WTC11 (cell line): ENCODE data around the gene PHYHD1. TPM values are rescaled to one million over a fixed set of nuclear protein-coding genes. Genes with fewer than 3 reads are reported as not detected.

Experiments used
- E2F5 ChIP-seq: sonication (generic); formaldehyde crosslinking; IDR thresholded peaks from 2 replicates; pipeline ENCODE4 v1.8.1; 2022; ENCODE audit warnings: mild to moderate bottlenecking, moderate library complexity, missing genetic modification reagents
- EMX1 ChIP-seq: fragments of 250-450 bp; sonication (Bioruptor Pico); IDR thresholded peaks from 2 replicates; pipeline ENCODE4 v1.8.0; 2021; ENCODE audit warnings: mild to moderate bottlenecking
- ERG ChIP-seq: fragments of 250-450 bp; sonication (Bioruptor Pico); IDR thresholded peaks from 2 replicates; pipeline ENCODE4 v1.8.0; 2021; ENCODE audit warnings: mild to moderate bottlenecking
- MXD4 ChIP-seq: fragments of 250-450 bp; sonication (Bioruptor Pico); IDR thresholded peaks from 2 replicates; pipeline ENCODE4 v1.8.0; 2021; ENCODE audit warnings: mild to moderate bottlenecking, moderate library complexity, borderline replicate concordance
- MYBL2 ChIP-seq: sonication (generic); formaldehyde crosslinking; IDR thresholded peaks from 2 replicates; pipeline ENCODE4 v1.8.1; 2023; ENCODE audit warnings: mild to moderate bottlenecking, moderate library complexity, missing genetic modification reagents
- PRRX2 ChIP-seq: fragments of 250-450 bp; sonication (Bioruptor Pico); IDR thresholded peaks from 2 replicates; pipeline ENCODE4 v1.8.0; 2021; ENCODE audit warnings: mild to moderate bottlenecking
- SOX15 ChIP-seq: fragments of 250-450 bp; sonication (Bioruptor Pico); IDR thresholded peaks from 2 replicates; pipeline ENCODE4 v1.9.0; 2021; ENCODE audit warnings: mild to moderate bottlenecking
- TEAD4 ChIP-seq: sonication (generic); formaldehyde crosslinking; IDR thresholded peaks from 2 replicates; pipeline ENCODE4 v1.8.0; 2022; ENCODE audit warnings: mild to moderate bottlenecking, missing genetic modification reagents
- TP53 ChIP-seq: sonication (generic); formaldehyde crosslinking; IDR thresholded peaks from 2 replicates; pipeline ENCODE4 v1.8.1; 2023; ENCODE audit warnings: mild to moderate bottlenecking, missing genetic modification reagents
- USF1 ChIP-seq: sonication (generic); formaldehyde crosslinking; IDR thresholded peaks from 2 replicates; pipeline ENCODE4 v1.8.0; 2022; ENCODE audit warnings: mild to moderate bottlenecking, missing genetic modification reagents
- ZBTB43 ChIP-seq: sonication (generic); formaldehyde crosslinking; IDR thresholded peaks from 2 replicates; pipeline ENCODE4 v1.8.1; 2023; ENCODE audit warnings: mild to moderate bottlenecking, missing genetic modification reagents
- total RNA-seq: library from RNA; stranded (reverse); gene quantifications from 3 replicates; pipeline ENCODE4 v1.2.3, GENCODE V29; 2021
- TF ChIP-seq, protein P1 (sequence below): sonication (generic); formaldehyde crosslinking; IDR thresholded peaks from 2 replicates; pipeline ENCODE4 v1.8.0; 2023; ENCODE audit warnings: missing genetic modification reagents, mild to moderate bottlenecking, borderline replicate concordance
- TF ChIP-seq, protein P2 (sequence below): sonication (generic); formaldehyde crosslinking; conservative IDR thresholded peaks from 2 replicates; pipeline ENCODE4 v1.8.1; 2023; ENCODE audit warnings: mild to moderate bottlenecking, low read depth, missing genetic modification reagents, moderate library complexity
- TF ChIP-seq, protein P3 (sequence below): sonication (generic); formaldehyde crosslinking; IDR thresholded peaks from 2 replicates; pipeline ENCODE4 v1.8.1; 2023; ENCODE audit warnings: mild to moderate bottlenecking, missing genetic modification reagents
- TF ChIP-seq, protein P4 (sequence below): fragments of 250-450 bp; sonication (Bioruptor Pico); conservative IDR thresholded peaks from 2 replicates; pipeline ENCODE4 v1.9.0; 2021; ENCODE audit warnings: mild to moderate bottlenecking

The PHYHD1 gene
- total RNA-seq, 1 experiment from 2014 or later, result 14.6 TPM

DNA sequence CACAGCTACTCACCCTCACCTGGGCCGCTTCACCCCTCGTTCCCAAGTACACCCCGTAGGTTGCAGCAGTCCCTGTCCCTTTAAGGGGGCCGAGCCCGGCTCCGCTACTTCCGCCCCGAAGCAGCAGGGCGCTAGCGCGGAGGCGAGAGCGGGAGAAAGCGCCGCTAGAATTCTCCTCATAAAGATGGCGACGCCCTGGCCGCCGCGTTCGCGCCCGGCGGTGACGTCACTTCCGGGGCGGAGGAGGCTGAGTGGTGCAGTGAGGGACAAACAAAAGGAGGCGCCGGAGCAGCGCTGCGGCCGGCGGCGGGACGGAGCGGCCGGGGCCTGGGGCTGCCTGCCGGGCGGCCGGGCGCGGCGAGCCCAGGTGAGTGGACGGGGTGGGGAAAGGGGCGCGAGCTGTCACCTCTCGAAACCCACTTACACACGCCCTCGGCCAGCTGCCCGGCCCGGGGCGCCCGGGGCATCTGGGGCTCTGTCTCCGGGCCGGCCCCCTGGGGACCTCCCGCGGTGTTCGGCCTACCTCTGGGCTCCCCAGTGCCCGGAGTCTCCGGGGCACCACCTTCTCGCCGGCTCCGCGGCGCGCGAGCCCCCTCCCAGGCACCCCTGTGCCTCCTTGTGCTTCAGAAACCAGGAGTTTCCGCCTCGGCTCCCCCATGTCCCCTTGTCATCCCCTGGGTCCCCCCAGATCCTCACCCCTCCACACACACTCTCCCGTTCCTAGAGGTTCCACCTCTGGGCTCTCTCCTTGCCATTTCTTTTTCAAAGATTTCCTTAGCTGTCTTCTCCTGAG is 38.7 kb upstream of the PHYHD1 start, which contains the start of the genes KYAT1 and LRRC8A (continued):
- TF ChIP-seq, protein P1, sequence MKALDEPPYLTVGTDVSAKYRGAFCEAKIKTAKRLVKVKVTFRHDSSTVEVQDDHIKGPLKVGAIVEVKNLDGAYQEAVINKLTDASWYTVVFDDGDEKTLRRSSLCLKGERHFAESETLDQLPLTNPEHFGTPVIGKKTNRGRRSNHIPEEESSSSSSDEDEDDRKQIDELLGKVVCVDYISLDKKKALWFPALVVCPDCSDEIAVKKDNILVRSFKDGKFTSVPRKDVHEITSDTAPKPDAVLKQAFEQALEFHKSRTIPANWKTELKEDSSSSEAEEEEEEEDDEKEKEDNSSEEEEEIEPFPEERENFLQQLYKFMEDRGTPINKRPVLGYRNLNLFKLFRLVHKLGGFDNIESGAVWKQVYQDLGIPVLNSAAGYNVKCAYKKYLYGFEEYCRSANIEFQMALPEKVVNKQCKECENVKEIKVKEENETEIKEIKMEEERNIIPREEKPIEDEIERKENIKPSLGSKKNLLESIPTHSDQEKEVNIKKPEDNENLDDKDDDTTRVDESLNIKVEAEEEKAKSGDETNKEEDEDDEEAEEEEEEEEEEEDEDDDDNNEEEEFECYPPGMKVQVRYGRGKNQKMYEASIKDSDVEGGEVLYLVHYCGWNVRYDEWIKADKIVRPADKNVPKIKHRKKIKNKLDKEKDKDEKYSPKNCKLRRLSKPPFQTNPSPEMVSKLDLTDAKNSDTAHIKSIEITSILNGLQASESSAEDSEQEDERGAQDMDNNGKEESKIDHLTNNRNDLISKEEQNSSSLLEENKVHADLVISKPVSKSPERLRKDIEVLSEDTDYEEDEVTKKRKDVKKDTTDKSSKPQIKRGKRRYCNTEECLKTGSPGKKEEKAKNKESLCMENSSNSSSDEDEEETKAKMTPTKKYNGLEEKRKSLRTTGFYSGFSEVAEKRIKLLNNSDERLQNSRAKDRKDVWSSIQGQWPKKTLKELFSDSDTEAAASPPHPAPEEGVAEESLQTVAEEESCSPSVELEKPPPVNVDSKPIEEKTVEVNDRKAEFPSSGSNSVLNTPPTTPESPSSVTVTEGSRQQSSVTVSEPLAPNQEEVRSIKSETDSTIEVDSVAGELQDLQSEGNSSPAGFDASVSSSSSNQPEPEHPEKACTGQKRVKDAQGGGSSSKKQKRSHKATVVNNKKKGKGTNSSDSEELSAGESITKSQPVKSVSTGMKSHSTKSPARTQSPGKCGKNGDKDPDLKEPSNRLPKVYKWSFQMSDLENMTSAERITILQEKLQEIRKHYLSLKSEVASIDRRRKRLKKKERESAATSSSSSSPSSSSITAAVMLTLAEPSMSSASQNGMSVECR, result peak; percentile 69; the same call in 1 of the 2 replicates
- TF ChIP-seq MYBL2 (no peak; the same call in 1 of the 2 replicates), MXD4 (CRISPR knock-in tag) (no peak), SOX15 (CRISPR knock-in tag) (no peak), ERG (CRISPR knock-in tag) (no peak), EMX1 (CRISPR knock-in tag) (no peak), TEAD4 (CRISPR knock-in tag) (no peak), TP53 (CRISPR knock-in tag) (no peak; the same call in 1 of the 2 replicates), PRRX2 (CRISPR knock-in tag) (0 out of 2 replicates have a peak, but pooled peaks have one; percentile 29), USF1 (CRISPR knock-in tag) (no peak), ZBTB43 (no peak), E2F5 (peak; percentile 83)
- TF ChIP-seq, protein P2, sequence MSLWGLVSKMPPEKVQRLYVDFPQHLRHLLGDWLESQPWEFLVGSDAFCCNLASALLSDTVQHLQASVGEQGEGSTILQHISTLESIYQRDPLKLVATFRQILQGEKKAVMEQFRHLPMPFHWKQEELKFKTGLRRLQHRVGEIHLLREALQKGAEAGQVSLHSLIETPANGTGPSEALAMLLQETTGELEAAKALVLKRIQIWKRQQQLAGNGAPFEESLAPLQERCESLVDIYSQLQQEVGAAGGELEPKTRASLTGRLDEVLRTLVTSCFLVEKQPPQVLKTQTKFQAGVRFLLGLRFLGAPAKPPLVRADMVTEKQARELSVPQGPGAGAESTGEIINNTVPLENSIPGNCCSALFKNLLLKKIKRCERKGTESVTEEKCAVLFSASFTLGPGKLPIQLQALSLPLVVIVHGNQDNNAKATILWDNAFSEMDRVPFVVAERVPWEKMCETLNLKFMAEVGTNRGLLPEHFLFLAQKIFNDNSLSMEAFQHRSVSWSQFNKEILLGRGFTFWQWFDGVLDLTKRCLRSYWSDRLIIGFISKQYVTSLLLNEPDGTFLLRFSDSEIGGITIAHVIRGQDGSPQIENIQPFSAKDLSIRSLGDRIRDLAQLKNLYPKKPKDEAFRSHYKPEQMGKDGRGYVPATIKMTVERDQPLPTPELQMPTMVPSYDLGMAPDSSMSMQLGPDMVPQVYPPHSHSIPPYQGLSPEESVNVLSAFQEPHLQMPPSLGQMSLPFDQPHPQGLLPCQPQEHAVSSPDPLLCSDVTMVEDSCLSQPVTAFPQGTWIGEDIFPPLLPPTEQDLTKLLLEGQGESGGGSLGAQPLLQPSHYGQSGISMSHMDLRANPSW, result no peak
- TF ChIP-seq, protein P3, sequence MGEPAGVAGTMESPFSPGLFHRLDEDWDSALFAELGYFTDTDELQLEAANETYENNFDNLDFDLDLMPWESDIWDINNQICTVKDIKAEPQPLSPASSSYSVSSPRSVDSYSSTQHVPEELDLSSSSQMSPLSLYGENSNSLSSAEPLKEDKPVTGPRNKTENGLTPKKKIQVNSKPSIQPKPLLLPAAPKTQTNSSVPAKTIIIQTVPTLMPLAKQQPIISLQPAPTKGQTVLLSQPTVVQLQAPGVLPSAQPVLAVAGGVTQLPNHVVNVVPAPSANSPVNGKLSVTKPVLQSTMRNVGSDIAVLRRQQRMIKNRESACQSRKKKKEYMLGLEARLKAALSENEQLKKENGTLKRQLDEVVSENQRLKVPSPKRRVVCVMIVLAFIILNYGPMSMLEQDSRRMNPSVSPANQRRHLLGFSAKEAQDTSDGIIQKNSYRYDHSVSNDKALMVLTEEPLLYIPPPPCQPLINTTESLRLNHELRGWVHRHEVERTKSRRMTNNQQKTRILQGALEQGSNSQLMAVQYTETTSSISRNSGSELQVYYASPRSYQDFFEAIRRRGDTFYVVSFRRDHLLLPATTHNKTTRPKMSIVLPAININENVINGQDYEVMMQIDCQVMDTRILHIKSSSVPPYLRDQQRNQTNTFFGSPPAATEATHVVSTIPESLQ (CRISPR knock-in tag), result 0 out of 2 replicates have a peak, but pooled peaks have one; percentile 20
- TF ChIP-seq, protein P4, sequence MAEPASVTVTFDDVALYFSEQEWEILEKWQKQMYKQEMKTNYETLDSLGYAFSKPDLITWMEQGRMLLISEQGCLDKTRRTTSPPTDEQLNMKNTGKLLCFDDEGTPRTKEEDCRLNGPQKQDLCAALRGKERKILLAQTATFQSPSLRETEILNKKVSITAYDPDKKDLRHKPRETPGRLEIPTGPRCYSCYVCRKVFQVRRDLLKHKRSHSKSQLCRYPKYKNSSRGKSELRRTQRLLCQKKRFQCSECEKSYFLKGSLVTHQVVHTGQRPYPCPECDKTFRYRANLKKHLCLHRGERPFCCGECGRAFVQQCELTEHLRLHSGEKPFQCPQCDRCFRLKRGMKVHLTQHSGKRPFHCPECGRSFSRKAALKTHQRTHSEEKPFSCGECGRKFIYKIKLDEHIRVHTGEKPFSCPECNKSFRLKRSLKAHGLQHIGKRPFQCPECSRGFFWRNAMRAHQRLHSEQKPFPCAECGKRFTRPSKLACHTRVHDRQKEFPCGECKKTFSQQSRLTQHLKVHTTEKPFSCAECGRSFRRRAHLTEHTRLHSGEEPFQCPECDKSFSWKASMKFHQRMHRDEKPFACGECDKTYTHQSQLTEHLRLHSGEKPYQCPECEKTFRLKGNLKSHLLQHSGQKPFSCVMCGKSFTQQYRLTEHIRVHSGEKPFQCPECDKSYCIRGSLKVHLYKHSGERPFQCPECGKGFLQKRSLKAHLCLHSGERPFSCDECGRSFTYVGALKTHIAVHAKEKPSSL (CRISPR knock-in tag), result no peak
